A549 (cell line): ENCODE results near the gene ZNF530. TPM values are rescaled to one million over a fixed set of nuclear protein-coding genes. Genes with fewer than 3 reads are reported as not detected.

Experiments used
- ATAC-seq, 2 experiments: fragments of 200-7000 bp in 1 of 2; fragments of >200 bp in 1 of 2; cut with Nextera tagmentation in 1 of 2; cut with Tn5 transposase in 1 of 2; 3 replicates each; pipeline versions ENCODE4 v1.8.0 to v1.9.1; 2018 to 2020; ENCODE audit warnings: mild to moderate bottlenecking in 1 of 2, moderate library complexity in 1 of 2
- CTCF ChIA-PET: fragments of 300-600 bp; sonication (Branson Sonifier 250); formaldehyde crosslinking; extraction: SDS; loops from one replicate; lab custom pipeline; 2021; ENCODE audit warnings: antibody characterized with exemption, inconsistent platforms; lab: Yijun Ruan, JAX
- POLR2A ChIA-PET: fragments of 350-600 bp; formaldehyde crosslinking; extraction: SDS; loops from one replicate; lab custom pipeline; 2021; ENCODE audit warnings: antibody characterized with exemption, inconsistent platforms; lab: Yijun Ruan, JAX
- DNase-seq, 2 experiments: peaks; one replicate each; pipeline versions ENCODE4 v3.0.0 to v3.0.0-alpha.2; 2011 to 2016; ENCODE audit warnings: low read depth in 1 of 2, low spot score in 1 of 2
- FAIRE-seq: peaks from 2 replicates; lab custom pipeline; 2011; peaks lifted over from hg19 to GRCh38; lab: Jason Lieb, UNC
- H3K27ac ChIP-seq, 2 experiments: fragments of >200 bp; sonication (Bioruptor Twin); formaldehyde crosslinking; 3 replicates each; pipeline ENCODE4 v1.5.1; 2016 to 2017
- H3K4me1 ChIP-seq: fragments of >200 bp; sonication (Bioruptor Twin); formaldehyde crosslinking; 3 replicates; pipeline ENCODE4 v1.6.1; 2016
- H3K4me2 ChIP-seq: fragments of >200 bp; sonication (Bioruptor Twin); formaldehyde crosslinking; 3 replicates; pipeline ENCODE4 v1.6.1; 2016
- H3K4me3 ChIP-seq: fragments of >200 bp; sonication (Bioruptor Twin); formaldehyde crosslinking; 3 replicates; pipeline ENCODE4 v1.5.1; 2016
- H3K9me3 ChIP-seq: fragments of >200 bp; sonication (Bioruptor Twin); formaldehyde crosslinking; 3 replicates; pipeline ENCODE4 v1.6.1; 2016
- BCL3 ChIP-seq: fragments of >200 bp; sonication (Bioruptor Twin); formaldehyde crosslinking; IDR thresholded peaks from 3 replicates; pipeline ENCODE4 v1.6.1; 2016
- BHLHE40 ChIP-seq: IDR thresholded peaks from 2 replicates; pipeline ENCODE4 v1.6.1; 2012; ENCODE audit warnings: low read depth, low read length, inconsistent platforms
- CBX8 ChIP-seq: fragments of 200-600 bp; sonication (generic); IDR thresholded peaks from 2 replicates; pipeline ENCODE4 v1.6.1; 2016
- CHD2 ChIP-seq: fragments of 150-350 bp; IDR thresholded peaks from 2 replicates; pipeline ENCODE4 v1.6.1; 2014; ENCODE audit warnings: low read length; ENCODE audit not compliant: partially characterized antibody
- CHD4 ChIP-seq: fragments of 200-600 bp; sonication (generic); IDR thresholded peaks from 2 replicates; pipeline ENCODE4 v1.6.1; 2016; ENCODE audit warnings: antibody characterized with exemption, mild to moderate bottlenecking, borderline replicate concordance
- CTCF ChIP-seq: fragments of >200 bp; sonication (Bioruptor Twin); formaldehyde crosslinking; IDR thresholded peaks from 3 replicates; pipeline ENCODE4 v1.5.1; 2016
- E2F6 ChIP-seq: IDR thresholded peaks from 2 replicates; pipeline ENCODE4 v1.6.1; 2012; ENCODE audit warnings: low read depth, borderline replicate concordance
- ELK1 ChIP-seq: fragments of 150-350 bp; IDR thresholded peaks from 2 replicates; pipeline ENCODE4 v1.6.1; 2014; ENCODE audit warnings: low read depth, mild to moderate bottlenecking, low read length
- HEYL ChIP-seq: fragments of 250-450 bp; sonication (Bioruptor Pico); IDR thresholded peaks from 2 replicates; pipeline ENCODE4 v1.8.0; 2021; ENCODE audit warnings: mild to moderate bottlenecking, moderate library complexity
- JUN ChIP-seq, 2 experiments: fragments of >200 bp; sonication (Bioruptor Twin); formaldehyde crosslinking; IDR thresholded peaks; 2 replicates in 1 of 2; 3 replicates in 1 of 2; pipeline ENCODE4 v1.6.1; 2016 to 2017
- KDM1A ChIP-seq: fragments of 200-600 bp; sonication (generic); IDR thresholded peaks from 2 replicates; pipeline ENCODE4 v1.6.1; 2016; ENCODE audit warnings: low read depth, mild to moderate bottlenecking
- KDM5A ChIP-seq: fragments of 200-600 bp; sonication (generic); IDR thresholded peaks from 2 replicates; pipeline ENCODE4 v1.6.1; 2016; ENCODE audit warnings: antibody characterized with exemption, mild to moderate bottlenecking
- RARB ChIP-seq: fragments of 250-450 bp; sonication (Bioruptor Pico); IDR thresholded peaks from 2 replicates; pipeline ENCODE4 v1.8.0; 2021; ENCODE audit warnings: mild to moderate bottlenecking, moderate library complexity
- SREBF2 ChIP-seq: fragments of 450-650 bp; IDR thresholded peaks from 2 replicates; pipeline ENCODE4 v1.6.1; 2014; ENCODE audit warnings: mild to moderate bottlenecking, moderate library complexity
- TFCP2L1 ChIP-seq: fragments of 250-450 bp; sonication (Bioruptor Pico); IDR thresholded peaks from 2 replicates; pipeline ENCODE4 v1.5.0; 2021; ENCODE audit warnings: mild to moderate bottlenecking
- TP53 ChIP-seq: fragments of 250-450 bp; sonication (Bioruptor Pico); IDR thresholded peaks from 2 replicates; pipeline ENCODE4 v1.5.0; 2021; ENCODE audit warnings: mild to moderate bottlenecking, moderate library complexity
- USF2 ChIP-seq: fragments of 450-650 bp; IDR thresholded peaks from 2 replicates; pipeline ENCODE4 v1.6.1; 2014; ENCODE audit warnings: antibody characterized with exemption
- ZFP36 ChIP-seq: fragments of 450-650 bp; IDR thresholded peaks from 2 replicates; pipeline ENCODE4 v1.6.1; 2014; ENCODE audit warnings: borderline replicate concordance; ENCODE audit not compliant: partially characterized antibody
- WGBS: methylation state at CpG from one replicate; pipeline ENCODE4 v1.1.6; 2017; ENCODE audit errors: missing lambda C conversion rate; 5-methylcytosine and 5-hydroxymethylcytosine counted together
- polyA plus RNA-seq, 4 experiments: library from polyadenylated mRNA; depleted of rRNA in 3 of 4; stranded (reverse); fragments of >200 nt; fragmentation: RNase III in 1 of 4; extraction: RNeasy Plus Mini Kit Qiagen cat#74134 plus additional on column Dnase treatment in 1 of 4; gene quantifications; 2 replicates in 3 of 4; 3 replicates in 1 of 4; pipeline ENCODE4 v1.2.3, GENCODE V29; 2011 to 2017
- TF ChIP-seq, protein P1 (sequence below): fragments of 200-600 bp; sonication (generic); IDR thresholded peaks from 2 replicates; pipeline ENCODE4 v1.6.1; 2016; ENCODE audit warnings: antibody characterized with exemption, mild to moderate bottlenecking, moderate library complexity

ZNF530 gene
- polyA plus RNA-seq, 2 of the 4 experiments (the other 2 are of a cell fraction) = 4.9 to 5.9 TPM

DNA sequence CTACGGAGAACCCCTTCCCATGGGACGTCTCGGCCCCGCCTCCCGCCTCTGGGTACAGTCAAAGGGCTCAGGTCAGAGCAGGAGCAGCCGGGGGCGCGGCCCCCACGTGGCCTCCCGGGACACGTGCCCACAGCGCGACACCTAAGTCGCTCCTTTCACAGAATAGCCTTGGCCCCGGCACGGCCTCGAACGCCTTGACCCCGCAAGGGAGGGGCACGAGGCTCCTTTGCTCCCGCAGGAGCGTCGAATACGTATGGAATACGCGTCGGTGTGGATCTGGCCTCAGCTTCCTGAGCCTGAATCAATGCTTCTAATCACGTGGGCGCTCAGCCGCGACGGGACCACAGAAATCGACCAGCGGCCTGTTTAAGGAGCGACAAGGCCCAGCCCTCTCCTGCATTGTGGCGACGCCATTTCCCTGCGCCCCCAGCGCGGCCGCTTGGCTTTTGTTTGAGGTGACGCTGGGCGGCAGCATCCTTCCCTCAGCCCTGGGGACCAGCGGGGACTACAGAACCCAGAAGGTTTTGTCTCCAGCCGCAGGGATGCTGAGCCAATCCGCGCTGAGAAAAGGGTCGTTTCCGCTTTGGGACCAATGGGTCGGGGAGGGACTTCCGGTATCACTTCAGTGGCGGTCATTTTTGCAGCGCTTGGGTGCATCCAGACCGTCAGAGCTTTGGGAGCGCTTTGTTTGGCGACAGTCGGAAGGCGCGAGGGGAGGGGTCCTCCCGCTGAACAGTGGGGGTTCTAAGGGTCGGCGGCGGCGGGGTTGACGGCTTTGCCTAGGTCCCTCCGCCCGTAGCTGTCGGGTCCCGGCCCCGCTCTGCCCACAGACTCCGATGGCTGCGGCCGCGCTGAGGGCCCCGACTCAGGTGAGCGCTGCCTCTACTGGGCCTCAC lies 15.9 kb upstream of the ZNF530 start, which contains the start of gene ZIK1:
Gene ZIK1, plus strand, starts transcription at position 625 of the 896 bp plus-strand sequence. Its CDS starts 212 bp downstream, at position 837.
- DNase-seq (no peak), ATAC-seq (no peak), FAIRE-seq (no peak)
- no peak within 1 kb of the TSS for H3K4me2 ChIP-seq
- no peak within 1 kb of the TSS for H3K4me3 ChIP-seq
- POLR2A ChIA-PET = interaction anchor here (0.5 kb wide), 1 partner anchor 1949 kb away, joined by 4 read pairs; no protein-coding TSS in a partner anchor
- WGBS = 67% methylated on average over 66 of the region's 76 CpGs
- no peak within 1 kb of the TSS for H3K27ac ChIP-seq
- TF ChIP-seq ZFP36 (no peak), BHLHE40 (no peak), TP53 (CRISPR knock-in tag) (no peak), TFCP2L1 (CRISPR knock-in tag) (no peak), HEYL (CRISPR knock-in tag) (no peak), CHD2 (no peak), SREBF2 (no peak)
- CTCF ChIA-PET = no interaction called here
- H3K9me3 ChIP-seq = peaks cover 92% of the 10 kb centered on the region
- H3K4me1 ChIP-seq = no peaks in the 10 kb centered on the region

- CTCF ChIA-PET = no interaction called here
- ATAC-seq = no peak
Observed at GRCh38 chr19:57587529-57587928, 12.2 kb upstream of the ZNF530 start.

GRCh38 chr19:57599377-57599760 lies 316 bp upstream of the ZNF530 start:
- ATAC-seq = peak in 1 of 2 experiments; percentile 40; a peak in 1 of 6 replicates
- Histone ChIP-seq H3K27ac (no peak overlapping the region; a peak in 1 of 6 replicates), H3K4me1 (no peaks in the 10 kb centered on the region), H3K4me2 (peak overlapping the region; percentile 82), H3K9me3 (peaks cover 82% of the 10 kb centered on the region), H3K4me3 (peak overlapping the region; percentile 56)
- WGBS = 55% methylated on average over 8 of the region's 8 CpGs
- POLR2A ChIA-PET = no interaction called here
- CTCF ChIA-PET = interaction anchor here (0.9 kb wide), 1 partner anchor 15 kb away, joined by 4 read pairs; the partner anchor contains the start of gene ZNF134
- no peak for DNase-seq
- FAIRE-seq = no peak
- TF ChIP-seq, protein P1, sequence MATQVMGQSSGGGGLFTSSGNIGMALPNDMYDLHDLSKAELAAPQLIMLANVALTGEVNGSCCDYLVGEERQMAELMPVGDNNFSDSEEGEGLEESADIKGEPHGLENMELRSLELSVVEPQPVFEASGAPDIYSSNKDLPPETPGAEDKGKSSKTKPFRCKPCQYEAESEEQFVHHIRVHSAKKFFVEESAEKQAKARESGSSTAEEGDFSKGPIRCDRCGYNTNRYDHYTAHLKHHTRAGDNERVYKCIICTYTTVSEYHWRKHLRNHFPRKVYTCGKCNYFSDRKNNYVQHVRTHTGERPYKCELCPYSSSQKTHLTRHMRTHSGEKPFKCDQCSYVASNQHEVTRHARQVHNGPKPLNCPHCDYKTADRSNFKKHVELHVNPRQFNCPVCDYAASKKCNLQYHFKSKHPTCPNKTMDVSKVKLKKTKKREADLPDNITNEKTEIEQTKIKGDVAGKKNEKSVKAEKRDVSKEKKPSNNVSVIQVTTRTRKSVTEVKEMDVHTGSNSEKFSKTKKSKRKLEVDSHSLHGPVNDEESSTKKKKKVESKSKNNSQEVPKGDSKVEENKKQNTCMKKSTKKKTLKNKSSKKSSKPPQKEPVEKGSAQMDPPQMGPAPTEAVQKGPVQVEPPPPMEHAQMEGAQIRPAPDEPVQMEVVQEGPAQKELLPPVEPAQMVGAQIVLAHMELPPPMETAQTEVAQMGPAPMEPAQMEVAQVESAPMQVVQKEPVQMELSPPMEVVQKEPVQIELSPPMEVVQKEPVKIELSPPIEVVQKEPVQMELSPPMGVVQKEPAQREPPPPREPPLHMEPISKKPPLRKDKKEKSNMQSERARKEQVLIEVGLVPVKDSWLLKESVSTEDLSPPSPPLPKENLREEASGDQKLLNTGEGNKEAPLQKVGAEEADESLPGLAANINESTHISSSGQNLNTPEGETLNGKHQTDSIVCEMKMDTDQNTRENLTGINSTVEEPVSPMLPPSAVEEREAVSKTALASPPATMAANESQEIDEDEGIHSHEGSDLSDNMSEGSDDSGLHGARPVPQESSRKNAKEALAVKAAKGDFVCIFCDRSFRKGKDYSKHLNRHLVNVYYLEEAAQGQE = no peak
- TF ChIP-seq ZFP36 = no peak
- TF ChIP-seq E2F6 = no peak
- no peak for TF ChIP-seq CHD4
- no peak for TF ChIP-seq RARB (CRISPR knock-in tag)
- TF ChIP-seq BCL3 = no peak
- TF ChIP-seq USF2 = no peak
- no peak for TF ChIP-seq KDM5A
- TF ChIP-seq CBX8 = no peak
- no peak for TF ChIP-seq JUN (IDR thresholded peaks at IDR 0.05)
- no peak for TF ChIP-seq ELK1

More at GRCh38 chr19:57587529-57587928, 12.2 kb upstream of the ZNF530 start:
- no peak for TF ChIP-seq TFCP2L1 (CRISPR knock-in tag)
- TF ChIP-seq CTCF = no peak
- TF ChIP-seq KDM1A = no peak
- no peak for FAIRE-seq
- no peak overlapping the region for H3K4me2 ChIP-seq
- POLR2A ChIA-PET = no interaction called here
- no peak for DNase-seq
- no peaks in the 10 kb centered on the region for H3K4me1 ChIP-seq
- 0% methylated on average over 1 of the region's 1 CpG for WGBS
- no peak overlapping the region for H3K27ac ChIP-seq
- no peak overlapping the region for H3K4me3 ChIP-seq
- H3K9me3 ChIP-seq = peaks cover 92% of the 10 kb centered on the region
